Measurements from ENCODE around the gene HNRNPU.

The HNRNPU gene

GRCh38 chr1:244866355-244866754 lies 2.0 kb upstream of the HNRNPU start:
- TF ChIP-seq CTCF (IDR thresholded peaks at IDR 0.05): no peak
- peaks cover 50% of the 10 kb centered on the region for H3K4me1 Mint-ChIP-seq
- no peak overlapping the region for H3K4me3 Mint-ChIP-seq
- H3K9me3 Mint-ChIP-seq: no peaks in the 10 kb centered on the region
- no peaks in the 10 kb centered on the region for H3K27me3 Mint-ChIP-seq (ENCODE audit: low read depth, poor library complexity)
- peak overlapping the region; percentile 98 for H3K27ac Mint-ChIP-seq
- peaks cover 15% of the 10 kb centered on the region for H3K36me3 Mint-ChIP-seq (ENCODE audit: low read depth)
- no peak for DNase-seq

GRCh38 chr1:244865820-244866219 lies 1.5 kb upstream of the HNRNPU start:
- H3K4me1 Mint-ChIP-seq: peaks cover 55% of the 10 kb centered on the region
- no peak for DNase-seq

GRCh38 chr1:244865028-244865371 lies 657 bp upstream of the HNRNPU start:
- peak overlapping the region; percentile 85 for H3K4me3 Mint-ChIP-seq
- peak overlapping the region; percentile 98 for H3K27ac Mint-ChIP-seq
- H3K9me3 Mint-ChIP-seq: no peaks in the 10 kb centered on the region
- H3K36me3 Mint-ChIP-seq (ENCODE audit: low read depth): peaks cover 27% of the 10 kb centered on the region
- no peak for TF ChIP-seq CTCF (IDR thresholded peaks at IDR 0.05)
- peaks cover 62% of the 10 kb centered on the region for H3K4me1 Mint-ChIP-seq
- DNase-seq: peak; percentile 31
- H3K27me3 Mint-ChIP-seq (ENCODE audit: low read depth, poor library complexity): no peaks in the 10 kb centered on the region

More at GRCh38 chr1:244865820-244866219, 1.5 kb upstream of the HNRNPU start:
- Mint-ChIP-seq H3K9me3 (no peaks in the 10 kb centered on the region), H3K36me3 (ENCODE audit: low read depth) (peaks cover 19% of the 10 kb centered on the region), H3K4me3 (peak overlapping the region; percentile 85), H3K27me3 (ENCODE audit: low read depth, poor library complexity) (no peaks in the 10 kb centered on the region), H3K27ac (peak overlapping the region; percentile 98)
- no peak for TF ChIP-seq CTCF (IDR thresholded peaks at IDR 0.05)

- peak overlapping the region; percentile 94 for H3K4me3 Mint-ChIP-seq
- peak overlapping the region; percentile 98 for H3K27ac Mint-ChIP-seq
- no peaks in the 10 kb centered on the region for H3K9me3 Mint-ChIP-seq
- no peak for DNase-seq
- H3K36me3 Mint-ChIP-seq (ENCODE audit: low read depth): peaks cover 39% of the 10 kb centered on the region
- no peak for TF ChIP-seq CTCF (IDR thresholded peaks at IDR 0.05)
- H3K27me3 Mint-ChIP-seq (ENCODE audit: low read depth, poor library complexity): no peaks in the 10 kb centered on the region
- peaks cover 64% of the 10 kb centered on the region for H3K4me1 Mint-ChIP-seq
These were observed 671 bp downstream of the HNRNPU start for GRCh38 chr1:244863491-244864252.

GRCh38 chr1:244862699-244863490 lies 1.4 kb downstream of the HNRNPU start:
- Mint-ChIP-seq H3K9me3 (no peaks in the 10 kb centered on the region), H3K4me1 (peaks cover 69% of the 10 kb centered on the region), H3K27ac (peak overlapping the region; percentile 95), H3K36me3 (ENCODE audit: low read depth) (peaks cover 46% of the 10 kb centered on the region), H3K27me3 (ENCODE audit: low read depth, poor library complexity) (no peaks in the 10 kb centered on the region), H3K4me3 (peak overlapping the region; percentile 94)
- peak; percentile 95 for DNase-seq
- TF ChIP-seq CTCF (IDR thresholded peaks at IDR 0.05): no peak

Data from nephron progenitor cell (in vitro differentiated cells).